Ishikawa (cell line): ENCODE measurements around the gene ROCK1.

Source experiments
- CEBPB ChIP-seq: IDR thresholded peaks from 2 replicates; pipeline ENCODE4 v1.6.1; 2012
- CREB1 ChIP-seq: IDR thresholded peaks from 2 replicates; pipeline ENCODE4 v1.6.1; 2012; ENCODE audit warnings: low read depth
- EGR1 ChIP-seq: IDR thresholded peaks from 2 replicates; pipeline ENCODE4 v1.6.1; 2012
- EP300 ChIP-seq: IDR thresholded peaks from 2 replicates; pipeline ENCODE4 v1.6.1; 2012; ENCODE audit warnings: borderline replicate concordance
- FOXM1 ChIP-seq: IDR thresholded peaks from 2 replicates; pipeline ENCODE4 v1.6.1; 2012; ENCODE audit warnings: low read depth, borderline replicate concordance
- MAX ChIP-seq: IDR thresholded peaks from 2 replicates; pipeline ENCODE4 v1.6.1; 2012
- NFIC ChIP-seq: IDR thresholded peaks from 2 replicates; pipeline ENCODE4 v1.6.1; 2012
- RAD21 ChIP-seq: IDR thresholded peaks from 2 replicates; pipeline ENCODE4 v1.6.1; 2012; ENCODE audit warnings: low read depth
- REST ChIP-seq: IDR thresholded peaks from 2 replicates; pipeline ENCODE4 v1.6.1; 2012; ENCODE audit warnings: low read depth, mild to moderate bottlenecking
- TAF1 ChIP-seq: IDR thresholded peaks from 2 replicates; pipeline ENCODE4 v1.6.1; 2012; ENCODE audit warnings: low read depth, mild to moderate bottlenecking
- TCF12 ChIP-seq: IDR thresholded peaks from 2 replicates; pipeline ENCODE4 v1.6.1; 2012; ENCODE audit warnings: low read depth
- YY1 ChIP-seq: IDR thresholded peaks from 2 replicates; pipeline ENCODE4 v1.6.1; 2012; ENCODE audit warnings: low read depth

GRCh38 chr18:21129566-21130216 is 18.1 kb upstream of the ROCK1 start:
- TF ChIP-seq YY1 = no peak
- no peak for TF ChIP-seq FOXM1
- no peak for TF ChIP-seq EP300
- no peak for TF ChIP-seq EGR1
- TF ChIP-seq MAX = no peak
- no peak for TF ChIP-seq RAD21
- TF ChIP-seq CEBPB = no peak
- no peak for TF ChIP-seq TCF12
- no peak for TF ChIP-seq TAF1
- no peak for TF ChIP-seq NFIC
- no peak for TF ChIP-seq CREB1
- TF ChIP-seq REST = no peak
